ENCODE results near the gene AHCTF1.

Gene AHCTF1

GRCh38 chr1:246794048-246794827 is 137.5 kb downstream of the AHCTF1 start:
- TF ChIP-seq ZNF274 (IDR thresholded peaks at IDR 0.05; ENCODE audit: low read depth, low read length) = no peak
- no peak overlapping the region for H3K4me3 ChIP-seq (ENCODE audit: low read length)

GRCh38 chr1:246793356-246793896 is 138.3 kb downstream of the AHCTF1 start:
- no peak for TF ChIP-seq ZNF274 (IDR thresholded peaks at IDR 0.05; ENCODE audit: low read depth, low read length)
- no peak overlapping the region for H3K4me3 ChIP-seq (ENCODE audit: low read length)

GRCh38 chr1:246792603-246793002 is 139.1 kb downstream of the AHCTF1 start:
- no peak for TF ChIP-seq ZNF274 (IDR thresholded peaks at IDR 0.05; ENCODE audit: low read depth, low read length)
- no peak overlapping the region for H3K4me3 ChIP-seq (ENCODE audit: low read length)

GRCh38 chr1:246791303-246791918 is 140.3 kb downstream of the AHCTF1 start:
- H3K4me3 ChIP-seq (ENCODE audit: low read length) = no peak overlapping the region
- TF ChIP-seq ZNF274 (IDR thresholded peaks at IDR 0.05; ENCODE audit: low read depth, low read length) = no peak

GRCh38 chr1:246790833-246791232 is 140.9 kb downstream of the AHCTF1 start:
- no peak overlapping the region for H3K4me3 ChIP-seq (ENCODE audit: low read length)
- TF ChIP-seq ZNF274 (IDR thresholded peaks at IDR 0.05; ENCODE audit: low read depth, low read length) = no peak

- no peak for TF ChIP-seq ZNF274 (IDR thresholded peaks at IDR 0.05; ENCODE audit: low read depth, low read length)
These were observed 141.4 kb downstream of the AHCTF1 start for GRCh38 chr1:246790364-246790763.

GRCh38 chr1:246789454-246790339 is 142.1 kb downstream of the AHCTF1 start:
- no peak for TF ChIP-seq ZNF274 (IDR thresholded peaks at IDR 0.05; ENCODE audit: low read depth, low read length)

More at GRCh38 chr1:246790364-246790763, 141.4 kb downstream of the AHCTF1 start:
- no peak overlapping the region for H3K4me3 ChIP-seq (ENCODE audit: low read length)

More at GRCh38 chr1:246789454-246790339, 142.1 kb downstream of the AHCTF1 start:
- H3K4me3 ChIP-seq (ENCODE audit: low read length) = no peak overlapping the region
